Endothelial cell of umbilical vein (primary cell): Measurements from ENCODE around the gene TTLL5. TPM values are rescaled to one million over a fixed set of nuclear protein-coding genes. Genes with fewer than 3 reads are reported as not detected.

Source experiments
- BruUV-seq: library from RNA; stranded (reverse); fragments of 400-500 nt; replicated peaks from 2 replicates; lab custom pipeline; 2021; lab: Mats Ljungman, UMichigan
- CTCF ChIA-PET: fragments of 300-600, 350-600 bp; sonication (Branson Sonifier 250); formaldehyde crosslinking; loops from one replicate; lab custom pipeline; 2021; ENCODE audit warnings: antibody characterized with exemption, inconsistent platforms; lab: Charles Lee
- POLR2A ChIA-PET: fragments of 300-600, 350-600 bp; sonication (Branson Sonifier 250); formaldehyde crosslinking; loops from one replicate; lab custom pipeline; 2021; ENCODE audit warnings: antibody characterized with exemption, inconsistent platforms; lab: Charles Lee
- DNase-seq: peaks from one replicate; pipeline ENCODE4 v3.0.0-alpha.2; 2011; ENCODE audit warnings: low read depth, low spot score
- FAIRE-seq: peaks from 2 replicates; lab custom pipeline; 2011; peaks lifted over from hg19 to GRCh38; lab: Jason Lieb, UNC
- H2AFZ ChIP-seq: 2 replicates; pipeline ENCODE4 v1.6.0; 2012; ENCODE audit warnings: low read depth, low read length, control low read depth, inconsistent platforms
- H3K27ac ChIP-seq: 2 replicates; pipeline ENCODE4 v1.5.1; 2011; ENCODE audit warnings: low read depth, mild to moderate bottlenecking, control low read depth, low read length, moderate library complexity; ENCODE audit not compliant: insufficient read depth
- H3K27me3 ChIP-seq, 2 experiments: 2 replicates each; pipeline versions ENCODE4 v1.6.0 to v1.6.1; 2011; ENCODE audit warnings: low read length in 2 of 2, mixed read lengths in 1 of 2; ENCODE audit not compliant: control insufficient read depth in 2 of 2, insufficient read depth in 2 of 2
- H3K36me3 ChIP-seq, 2 experiments: 2 replicates in 1 of 2; 3 replicates in 1 of 2; pipeline ENCODE4 v1.5.1; 2011; ENCODE audit warnings: low read length in 2 of 2, mild to moderate bottlenecking in 1 of 2, moderate library complexity in 1 of 2; ENCODE audit not compliant: control insufficient read depth in 2 of 2, insufficient read depth in 2 of 2; ENCODE audit errors: extremely low read depth in 1 of 2
- H3K4me1 ChIP-seq: 3 replicates; pipeline ENCODE4 v1.5.1; 2011; ENCODE audit warnings: mild to moderate bottlenecking, low read length; ENCODE audit not compliant: control insufficient read depth, insufficient read depth; ENCODE audit errors: extremely low read depth
- H3K4me2 ChIP-seq: 2 replicates; pipeline ENCODE4 v1.6.1; 2011; ENCODE audit warnings: low read length, control low read depth, mixed read lengths; ENCODE audit not compliant: insufficient read depth
- H3K4me3 ChIP-seq, 3 experiments: fragments of 200-600 bp in 1 of 3; sonication (generic), shearing (Covaris generic) in 1 of 3; replicated peaks in 1 of 3; 2 replicates each; pipeline ENCODE4 v1.5.1; 2011 to 2016; ENCODE audit warnings: control low read depth in 3 of 3, low read length in 3 of 3, mild to moderate bottlenecking in 2 of 3, inconsistent platforms in 1 of 3, low read depth in 1 of 3, moderate library complexity in 1 of 3; ENCODE audit not compliant: insufficient read depth in 1 of 3
- H3K79me2 ChIP-seq: 2 replicates; pipeline ENCODE4 v1.6.0; 2012; ENCODE audit warnings: low read length, inconsistent platforms; ENCODE audit not compliant: control insufficient read depth, insufficient read depth
- H3K9ac ChIP-seq: replicated peaks from 2 replicates; pipeline ENCODE3; 2011; ENCODE audit warnings: low read length, control low read depth; ENCODE audit not compliant: insufficient read depth; ENCODE audit errors: extremely low read depth
- H3K9me1 ChIP-seq: replicated peaks from 3 replicates; pipeline ENCODE4 v1.6.0; 2011; ENCODE audit warnings: mild to moderate bottlenecking, low read length; ENCODE audit not compliant: control insufficient read depth, insufficient read depth; ENCODE audit errors: extremely low read depth
- H3K9me3 ChIP-seq: replicated peaks from 2 replicates; pipeline ENCODE4 v1.5.1; 2012; ENCODE audit warnings: low read length, inconsistent platforms; ENCODE audit not compliant: control insufficient read depth, insufficient read depth
- H4K20me1 ChIP-seq: replicated peaks from 2 replicates; pipeline ENCODE3; 2011; ENCODE audit warnings: mild to moderate bottlenecking, low read length; ENCODE audit not compliant: control insufficient read depth, insufficient read depth; ENCODE audit errors: extremely low read depth
- EZH2 ChIP-seq: IDR thresholded peaks from 2 replicates; pipeline ENCODE4 v1.6.1; 2012; ENCODE audit warnings: borderline replicate concordance, low read depth, mild to moderate bottlenecking, moderate library complexity, low read length, inconsistent platforms; ENCODE audit not compliant: severe bottlenecking
- FOS ChIP-seq: IDR thresholded peaks from 2 replicates; pipeline ENCODE4 v1.6.1; 2011; ENCODE audit warnings: mild to moderate bottlenecking, low read length, moderate library complexity, borderline replicate concordance; ENCODE audit not compliant: insufficient read depth
- GATA2 ChIP-seq: IDR thresholded peaks from 2 replicates; pipeline ENCODE4 v1.7.0; 2011; ENCODE audit warnings: low read depth, mild to moderate bottlenecking, moderate library complexity, mixed read lengths, low read length; ENCODE audit not compliant: insufficient read length, insufficient read depth
- JUN ChIP-seq: IDR thresholded peaks from 2 replicates; pipeline ENCODE4 v1.6.1; 2011; ENCODE audit warnings: borderline replicate concordance, low read depth; ENCODE audit not compliant: insufficient read length, insufficient read depth
- MAX ChIP-seq: IDR thresholded peaks from 2 replicates; pipeline ENCODE4 v1.6.1; 2011; ENCODE audit not compliant: insufficient read depth, insufficient read length
- MYC ChIP-seq: IDR thresholded peaks from one replicate; pipeline ENCODE4 v1.6.1; 2011; ENCODE audit warnings: mild to moderate bottlenecking, low read depth, low read length
- POLR2A ChIP-seq: IDR thresholded peaks from 2 replicates; pipeline ENCODE4 v1.6.1; 2012; ENCODE audit warnings: low read depth, mild to moderate bottlenecking, control low read depth, low read length
- POLR2AphosphoS5 ChIP-seq: IDR thresholded peaks from 2 replicates; pipeline ENCODE4 v1.6.1; 2012; ENCODE audit warnings: low read depth, mild to moderate bottlenecking, control low read depth, low read length, moderate library complexity; ENCODE audit not compliant: insufficient read depth
- dilution Hi-C: fragments of 300-500 bp; cut with MboI; formaldehyde crosslinking; loops from one replicate; pipeline ENCODE4 v1.15.0; 2019; ENCODE audit warnings: low sequenced_read_pairs; ENCODE audit not compliant: extremely low pct_ligation_motif_present
- intact Hi-C: fragments of 100-400 bp; cut with micrococcal nuclease; formaldehyde crosslinking; loops from one replicate; pipeline ENCODE4 v1.10.0; 2022
- polyA plus RNA-seq, 4 experiments: library from polyadenylated mRNA; depleted of rRNA in 3 of 4; stranded (reverse) in 3 of 4; unstranded in 1 of 4; fragments of >200 nt; gene quantifications; 2 replicates each; pipeline versions ENCODE4 v1.2.1 to v1.2.3, GENCODE V29; 2011 to 2012; ENCODE audit warnings: missing spikeins in 1 of 4
- total RNA-seq: library from RNA; stranded (reverse); gene quantifications from 2 replicates; pipeline ENCODE4 v1.2.3, GENCODE V29; 2021
- TF ChIP-seq, protein P1 (sequence below), 2 donors: IDR thresholded peaks; 1 replicate in 1 of 2; 2 replicates in 1 of 2; pipeline ENCODE4 v1.5.1; 2011; ENCODE audit warnings: low read length in 2 of 2, mild to moderate bottlenecking in 2 of 2, moderate library complexity in 2 of 2, control low read depth in 1 of 2, inconsistent platforms in 1 of 2, low read depth in 1 of 2; ENCODE audit not compliant: insufficient read depth in 1 of 2; ENCODE audit errors: extremely low read depth in 1 of 2

The TTLL5 gene
- total and polyA plus RNA-seq, 2 donors (not counting 3 experiments of a cell fraction or from before 2014, with no cell fraction given), result 33.2 to 93.6 TPM

GRCh38 chr14:75752907-75753594 is 92.0 kb downstream of the TTLL5 start:
- H3K9ac ChIP-seq, result no peak overlapping the region
- no peak for TF ChIP-seq JUN
- no peak for TF ChIP-seq GATA2
- TF ChIP-seq MAX, result no peak
- no peak for TF ChIP-seq FOS
- TF ChIP-seq EZH2, result no peak
- TF ChIP-seq, protein P1, sequence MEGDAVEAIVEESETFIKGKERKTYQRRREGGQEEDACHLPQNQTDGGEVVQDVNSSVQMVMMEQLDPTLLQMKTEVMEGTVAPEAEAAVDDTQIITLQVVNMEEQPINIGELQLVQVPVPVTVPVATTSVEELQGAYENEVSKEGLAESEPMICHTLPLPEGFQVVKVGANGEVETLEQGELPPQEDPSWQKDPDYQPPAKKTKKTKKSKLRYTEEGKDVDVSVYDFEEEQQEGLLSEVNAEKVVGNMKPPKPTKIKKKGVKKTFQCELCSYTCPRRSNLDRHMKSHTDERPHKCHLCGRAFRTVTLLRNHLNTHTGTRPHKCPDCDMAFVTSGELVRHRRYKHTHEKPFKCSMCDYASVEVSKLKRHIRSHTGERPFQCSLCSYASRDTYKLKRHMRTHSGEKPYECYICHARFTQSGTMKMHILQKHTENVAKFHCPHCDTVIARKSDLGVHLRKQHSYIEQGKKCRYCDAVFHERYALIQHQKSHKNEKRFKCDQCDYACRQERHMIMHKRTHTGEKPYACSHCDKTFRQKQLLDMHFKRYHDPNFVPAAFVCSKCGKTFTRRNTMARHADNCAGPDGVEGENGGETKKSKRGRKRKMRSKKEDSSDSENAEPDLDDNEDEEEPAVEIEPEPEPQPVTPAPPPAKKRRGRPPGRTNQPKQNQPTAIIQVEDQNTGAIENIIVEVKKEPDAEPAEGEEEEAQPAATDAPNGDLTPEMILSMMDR (IDR thresholded peaks at IDR 0.05; ENCODE audit: extremely low read depth in 1 of 2, insufficient read depth in 1 of 2, low read depth in 1 of 2, low read length in 2 of 2), result no peak
- no peak for TF ChIP-seq POLR2A
- TF ChIP-seq POLR2AphosphoS5, result no peak
- TF ChIP-seq MYC, result no peak
- no peak overlapping the region for H2AFZ ChIP-seq
- ChIA-PET CTCF (interaction anchor here (1.0 kb wide), 1 partner anchor 44 kb away, joined by 5 read pairs; no protein-coding TSS in a partner anchor), POLR2A (no interaction called here)
- H3K36me3 ChIP-seq, result peaks cover 2 to 4% of the 10 kb centered on the region in 2 experiments
- no peak overlapping the region for H3K27ac ChIP-seq
- FAIRE-seq (no peak), DNase-seq (no peak)
- no peaks in the 10 kb centered on the region for H4K20me1 ChIP-seq
- no peaks in the 10 kb centered on the region for H3K9me1 ChIP-seq
- no peak overlapping the region for H3K4me2 ChIP-seq
- no peak overlapping the region for H3K4me3 ChIP-seq
- H3K27me3 ChIP-seq, result no peaks in the 10 kb centered on the region
- H3K9me3 ChIP-seq, result no peaks in the 10 kb centered on the region
- dilution Hi-C loops (no loop called here), intact Hi-C loops (no loop called here)
- BruUV-seq, result no TSS peak
- no peaks in the 10 kb centered on the region for H3K4me1 ChIP-seq
- H3K79me2 ChIP-seq, result no peaks in the 10 kb centered on the region
